Measurements from ENCODE around the gene PTPRG. TPM values are rescaled to one million over a fixed set of nuclear protein-coding genes. Genes with fewer than 3 reads are reported as not detected.
A peak's percentile ranks its signal among the peaks of the same experiment; 100 is the strongest.

PTPRG gene
- total RNA-seq, 1 donor from 2014 or later = 77.2 TPM

GRCh38 chr3:61996366-61996765 lies 435.0 kb downstream of the PTPRG start:
- Mint-ChIP-seq H3K27ac (no peak overlapping the region), H3K4me3 (no peak overlapping the region), H3K4me1 (ENCODE audit: unreplicated experiment) (peaks cover 19% of the 10 kb centered on the region), H3K9me3 (no peaks in the 10 kb centered on the region), H3K27me3 (peaks cover 7% of the 10 kb centered on the region), H3K36me3 (peaks cover 14% of the 10 kb centered on the region)
- no peak for TF ChIP-seq CTCF (conservative IDR thresholded peaks at IDR 0.05)
- DNase-seq (ENCODE audit: extremely low spot score, unreplicated experiment) = no peak

GRCh38 chr3:61997101-61997500 lies 435.7 kb downstream of the PTPRG start:
- Mint-ChIP-seq H3K27ac (no peak overlapping the region), H3K9me3 (no peaks in the 10 kb centered on the region), H3K4me1 (ENCODE audit: unreplicated experiment) (peaks cover 19% of the 10 kb centered on the region), H3K36me3 (peaks cover 7% of the 10 kb centered on the region), H3K4me3 (no peak overlapping the region), H3K27me3 (peaks cover 7% of the 10 kb centered on the region)
- DNase-seq (ENCODE audit: extremely low spot score, unreplicated experiment) = no peak
- no peak for TF ChIP-seq CTCF (conservative IDR thresholded peaks at IDR 0.05)

GRCh38 chr3:62003835-62004234 lies 442.5 kb downstream of the PTPRG start:
- no peaks in the 10 kb centered on the region for H3K27me3 Mint-ChIP-seq
- H3K36me3 Mint-ChIP-seq = peaks cover 25% of the 10 kb centered on the region
- no peak overlapping the region for H3K4me3 Mint-ChIP-seq
- no peak overlapping the region for H3K27ac Mint-ChIP-seq
- DNase-seq (ENCODE audit: extremely low spot score, unreplicated experiment) = no peak
- no peak for TF ChIP-seq CTCF (conservative IDR thresholded peaks at IDR 0.05)
- no peaks in the 10 kb centered on the region for H3K4me1 Mint-ChIP-seq (ENCODE audit: unreplicated experiment)
- H3K9me3 Mint-ChIP-seq = no peaks in the 10 kb centered on the region

- no peak overlapping the region for H3K27ac Mint-ChIP-seq
- no peaks in the 10 kb centered on the region for H3K9me3 Mint-ChIP-seq
- no peak for TF ChIP-seq CTCF (conservative IDR thresholded peaks at IDR 0.05)
- H3K27me3 Mint-ChIP-seq = no peaks in the 10 kb centered on the region
- no peak overlapping the region for H3K4me3 Mint-ChIP-seq
- no peaks in the 10 kb centered on the region for H3K4me1 Mint-ChIP-seq (ENCODE audit: unreplicated experiment)
- peaks cover 39% of the 10 kb centered on the region for H3K36me3 Mint-ChIP-seq
- DNase-seq (ENCODE audit: extremely low spot score, unreplicated experiment) = no peak
These were observed 445.7 kb downstream of the PTPRG start for GRCh38 chr3:62007036-62007435.

GRCh38 chr3:62010989-62011388 lies 449.6 kb downstream of the PTPRG start:
- peaks cover 18% of the 10 kb centered on the region for H3K36me3 Mint-ChIP-seq
- H3K4me3 Mint-ChIP-seq = peak overlapping the region; percentile 15
- no peak for DNase-seq (ENCODE audit: extremely low spot score, unreplicated experiment)
- H3K27ac Mint-ChIP-seq = no peak overlapping the region
- no peaks in the 10 kb centered on the region for H3K27me3 Mint-ChIP-seq
- no peak for TF ChIP-seq CTCF (conservative IDR thresholded peaks at IDR 0.05)
- H3K9me3 Mint-ChIP-seq = no peaks in the 10 kb centered on the region
- peaks cover 7% of the 10 kb centered on the region for H3K4me1 Mint-ChIP-seq (ENCODE audit: unreplicated experiment)

- Mint-ChIP-seq H3K36me3 (peaks cover 18% of the 10 kb centered on the region), H3K4me3 (no peak overlapping the region), H3K27me3 (no peaks in the 10 kb centered on the region), H3K4me1 (ENCODE audit: unreplicated experiment) (peaks cover 7% of the 10 kb centered on the region), H3K27ac (no peak overlapping the region), H3K9me3 (no peaks in the 10 kb centered on the region)
- no peak for TF ChIP-seq CTCF (conservative IDR thresholded peaks at IDR 0.05)
- no peak for DNase-seq (ENCODE audit: extremely low spot score, unreplicated experiment)
These were observed 450.3 kb downstream of the PTPRG start for GRCh38 chr3:62011666-62012065.

Measured in type B pancreatic cell (in vitro differentiated cells).